NCI-H1105 treated with DMSO at 0.1 percent for 48 hours (cell line): ENCODE results near the gene KCNQ1OT1.
A peak's percentile ranks its signal among the peaks of the same experiment; 100 is the strongest.

ENCODE experiments used
- DNase-seq: peaks from one replicate; lab custom pipeline; 2025; lab: John Stamatoyannopoulos, UW

The KCNQ1OT1 gene

GRCh38 chr11:2702771-2703362 is 3.1 kb upstream of the KCNQ1OT1 start:
- DNase-seq, result no peak

DNA sequence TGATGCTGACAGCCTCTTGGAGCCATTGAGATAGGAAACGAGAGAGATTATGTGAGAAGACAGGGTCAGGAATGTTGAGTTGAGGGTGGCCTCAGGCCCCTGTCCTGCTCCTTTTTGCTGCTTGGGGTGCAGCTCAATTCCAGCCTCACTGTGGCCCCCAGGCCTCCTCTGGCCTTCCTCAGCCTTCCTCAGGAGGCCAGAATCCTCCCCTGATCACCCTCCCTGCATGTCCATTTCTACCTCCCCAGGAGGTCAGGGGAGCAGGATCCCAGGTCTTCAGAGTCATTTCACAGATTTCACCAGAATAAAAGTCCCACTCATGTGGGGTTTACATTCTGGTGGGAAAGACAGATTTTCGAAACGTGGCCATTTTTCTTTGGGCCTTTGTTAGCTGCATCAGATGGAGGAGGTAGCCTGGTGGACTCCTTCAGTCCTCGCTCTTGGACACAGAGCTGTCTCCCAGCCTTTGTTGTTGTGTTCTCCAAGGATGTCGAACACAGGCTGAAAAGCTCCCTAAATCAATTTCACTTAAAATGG is 2.2 kb upstream of the KCNQ1OT1 start:
- no peak for DNase-seq

GRCh38 chr11:2701230-2701629 is 1.4 kb upstream of the KCNQ1OT1 start:
- no peak for DNase-seq

DNA sequence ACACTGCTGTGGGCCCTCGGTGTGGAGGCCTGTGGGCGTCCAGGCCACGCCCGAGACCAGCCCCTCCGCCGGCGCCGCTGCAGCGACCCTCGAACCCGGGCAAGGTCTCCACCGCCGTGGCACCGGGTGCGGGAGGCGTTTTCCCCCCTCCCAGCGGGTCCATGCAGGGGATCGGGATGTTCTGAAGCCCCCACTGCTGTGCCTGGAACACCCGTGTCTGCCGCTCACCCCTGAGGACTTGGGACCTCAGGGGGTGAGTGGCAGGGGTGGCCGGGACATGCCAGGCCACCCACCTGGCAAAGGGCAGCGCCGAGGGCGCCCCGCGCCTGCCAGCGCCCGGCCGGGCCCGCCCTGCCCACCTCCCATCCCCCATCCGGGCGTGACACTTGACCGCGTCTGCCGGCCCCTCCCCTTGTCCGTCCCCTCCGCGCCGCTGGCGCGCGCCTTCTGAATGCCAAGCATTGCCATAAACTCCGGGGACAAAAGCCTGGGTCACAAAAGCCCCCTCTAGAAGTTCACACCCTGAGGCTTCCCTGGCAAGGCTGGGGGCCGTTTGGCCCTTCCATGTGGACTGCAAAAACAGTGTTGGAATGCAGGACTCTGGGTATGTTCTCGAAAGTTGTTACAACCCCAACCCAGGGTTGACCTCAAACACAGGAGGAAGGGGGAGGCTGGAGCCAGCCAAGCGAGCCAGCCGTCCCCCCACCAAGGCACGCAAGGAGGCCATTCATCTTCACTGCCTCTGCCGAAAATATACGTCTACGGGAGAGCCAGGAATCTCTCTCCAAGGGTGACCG is 819 bp upstream of the KCNQ1OT1 start:
- DNase-seq, result peak; percentile 26

GRCh38 chr11:2699185-2699530 is 636 bp downstream of the KCNQ1OT1 start:
- DNase-seq, result no peak

GRCh38 chr11:2698386-2699184 is 1.2 kb downstream of the KCNQ1OT1 start:
- no peak for DNase-seq

- DNase-seq, result no peak
Observed at GRCh38 chr11:2697866-2698265, 1.9 kb downstream of the KCNQ1OT1 start.

- DNase-seq, result no peak
Observed at GRCh38 chr11:2696455-2696854, 3.3 kb downstream of the KCNQ1OT1 start.

DNA sequence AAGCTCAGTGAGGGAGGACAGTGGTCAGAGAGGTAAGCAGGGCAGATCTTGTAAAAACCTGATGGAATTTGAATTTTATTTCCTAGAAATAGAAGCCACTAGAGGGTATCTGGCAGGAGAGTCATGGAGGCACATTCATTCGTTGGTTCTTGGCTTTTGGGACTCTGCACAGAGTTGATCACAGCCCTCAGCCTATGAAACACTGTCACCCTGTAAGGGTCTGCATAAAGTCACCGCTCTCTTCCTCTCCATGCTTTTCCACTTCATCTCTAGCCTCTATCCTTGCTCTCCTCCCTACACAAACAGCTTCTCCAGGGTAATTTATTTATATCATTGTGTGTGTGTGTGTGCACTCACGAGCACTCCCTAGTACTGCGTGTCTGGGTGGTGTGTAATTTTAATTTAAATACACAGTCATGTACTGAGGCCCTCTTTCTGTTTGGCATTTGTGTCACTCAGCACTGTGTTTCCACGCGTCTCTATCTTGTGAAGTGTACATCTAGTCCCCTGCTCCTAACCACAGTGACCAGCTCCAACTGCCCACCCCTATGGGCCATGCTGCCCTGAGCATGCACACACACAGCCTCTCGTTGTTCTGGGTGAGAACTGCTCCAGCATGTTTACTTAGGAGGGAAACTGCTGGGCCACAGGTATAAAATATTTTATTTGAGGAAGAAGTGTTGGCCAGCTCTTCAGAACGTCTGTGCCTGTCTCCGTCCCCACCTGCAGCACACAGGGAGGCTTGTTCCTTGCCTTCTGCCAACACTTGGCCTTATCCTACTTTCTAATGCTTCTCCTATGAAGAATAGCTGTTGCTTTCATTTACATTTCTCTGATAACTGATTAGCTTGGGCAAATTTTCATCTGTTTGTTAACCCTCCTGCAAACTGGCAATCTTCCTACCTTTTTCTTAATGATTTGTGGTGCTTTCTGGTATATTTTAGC is 4.5 kb downstream of the KCNQ1OT1 start:
- no peak for DNase-seq

DNA sequence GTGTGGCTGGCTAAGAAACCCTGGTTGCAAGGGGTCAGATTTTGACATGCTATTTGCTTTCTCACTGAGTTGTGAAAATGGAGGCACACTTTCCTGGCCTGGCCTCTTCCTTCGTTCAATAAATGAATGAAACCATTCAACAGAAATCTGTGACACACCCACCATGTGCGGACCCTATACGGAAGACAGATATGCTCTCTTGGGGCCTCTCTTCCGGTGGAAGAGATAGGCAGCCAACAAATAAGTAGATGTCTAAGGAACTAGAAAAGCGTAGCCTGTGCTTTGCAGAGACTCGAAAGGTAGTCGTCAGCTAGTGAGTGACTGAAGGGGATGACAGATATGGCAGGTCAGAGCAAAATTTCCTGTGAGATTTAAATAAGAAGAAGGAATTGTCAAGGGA is 5.3 kb downstream of the KCNQ1OT1 start:
- no peak for DNase-seq

- no peak for DNase-seq
Observed at GRCh38 chr11:2693271-2694261, 6.2 kb downstream of the KCNQ1OT1 start.

DNA sequence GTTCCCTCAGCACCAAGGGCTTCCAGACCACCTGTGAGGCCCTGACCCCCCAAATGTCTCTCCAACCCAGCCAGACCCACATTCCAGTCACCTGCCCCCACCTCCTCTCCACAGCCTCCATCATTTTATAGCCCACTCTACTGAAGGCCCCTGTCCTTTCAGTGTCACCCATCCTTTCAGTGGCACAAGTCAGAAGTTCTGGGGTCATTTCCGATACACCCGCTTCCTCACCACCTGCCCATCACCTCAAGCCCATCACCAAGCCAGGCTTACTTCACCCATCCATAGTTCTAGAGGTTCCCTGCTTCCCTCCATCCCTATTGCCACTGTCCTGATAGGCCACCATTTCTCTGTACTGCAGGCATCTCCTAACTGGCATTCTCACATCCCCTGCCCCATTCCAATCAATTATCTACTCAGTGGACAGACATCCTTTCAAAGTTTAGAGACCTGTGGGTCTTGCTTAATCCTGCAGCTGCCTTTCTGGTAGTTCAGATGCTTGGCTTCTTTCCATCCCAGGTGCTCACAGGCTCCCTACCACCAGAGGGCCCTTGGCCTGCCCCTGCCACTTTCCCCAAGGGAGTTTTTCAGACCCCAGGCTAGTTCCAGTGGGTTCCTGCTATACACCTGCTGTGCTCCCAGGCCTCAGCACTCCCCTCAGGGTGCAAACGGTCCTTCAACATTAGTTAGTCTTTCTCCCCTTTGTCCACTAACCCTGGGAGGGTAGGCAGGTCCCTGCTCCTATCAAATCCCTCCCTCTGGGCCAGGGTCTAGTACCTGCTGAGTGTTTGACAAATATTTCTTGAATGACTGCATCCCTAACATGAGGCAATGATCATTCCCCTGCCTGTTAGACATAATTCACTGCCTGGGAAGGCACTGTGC is 7.6 kb downstream of the KCNQ1OT1 start:
- DNase-seq, result peak; percentile 76

DNA sequence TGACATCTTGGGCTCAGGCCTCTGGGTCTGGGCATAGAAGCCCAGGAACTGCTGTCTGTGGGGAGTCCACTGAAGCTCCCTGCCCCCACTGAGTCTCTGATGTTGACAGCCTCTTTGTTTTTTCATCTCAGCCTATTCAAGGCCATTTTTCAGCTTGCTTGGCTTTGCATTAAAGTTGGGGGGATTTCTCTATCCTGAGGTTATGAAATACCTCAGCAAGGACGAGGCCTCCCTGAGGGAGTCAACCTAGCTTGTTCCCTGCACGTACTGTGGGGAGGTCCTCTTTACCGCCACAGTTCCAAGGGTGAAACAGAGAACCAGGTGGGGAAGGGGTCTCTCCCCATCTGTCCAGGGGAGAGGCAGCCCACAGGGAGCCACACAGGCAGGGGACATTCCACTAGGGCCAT is 8.4 kb downstream of the KCNQ1OT1 start:
- no peak for DNase-seq

DNA sequence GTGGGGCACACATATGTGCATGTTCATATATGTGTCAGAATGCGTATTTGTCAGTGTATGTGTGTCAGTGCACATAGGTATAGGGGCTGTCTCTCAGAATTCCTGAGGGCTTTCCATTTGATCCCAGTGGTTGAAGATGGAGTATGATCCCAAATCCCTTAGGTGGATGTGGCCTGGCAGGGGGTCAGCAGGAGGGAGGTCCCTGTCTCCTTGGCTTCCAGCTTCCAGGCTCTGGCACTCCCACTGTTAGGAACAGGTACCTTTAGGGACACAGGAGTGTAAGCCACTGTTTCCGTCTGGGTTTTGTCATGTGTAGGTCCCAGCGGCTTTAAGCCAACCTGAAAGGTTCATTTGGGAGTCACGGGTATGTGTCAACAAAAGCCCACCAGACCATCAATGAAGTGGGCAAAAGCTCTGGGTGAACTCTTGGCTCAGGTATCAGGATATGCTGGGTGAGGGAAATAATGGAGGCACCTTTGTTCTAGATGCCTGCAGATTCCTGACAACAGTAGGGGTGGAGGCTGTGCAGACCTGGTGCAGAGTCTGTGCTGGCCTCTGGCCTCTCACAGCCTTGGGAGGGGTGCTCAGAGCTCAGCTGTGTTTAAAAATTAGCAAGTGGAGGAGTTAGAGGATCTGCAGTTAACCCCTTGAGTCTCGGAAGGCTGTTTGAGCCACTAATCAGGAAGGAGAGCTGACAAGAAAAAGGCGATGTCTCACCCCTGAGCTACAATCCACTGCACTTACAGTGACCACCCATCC is 9.0 kb downstream of the KCNQ1OT1 start:
- DNase-seq, result no peak

DNA sequence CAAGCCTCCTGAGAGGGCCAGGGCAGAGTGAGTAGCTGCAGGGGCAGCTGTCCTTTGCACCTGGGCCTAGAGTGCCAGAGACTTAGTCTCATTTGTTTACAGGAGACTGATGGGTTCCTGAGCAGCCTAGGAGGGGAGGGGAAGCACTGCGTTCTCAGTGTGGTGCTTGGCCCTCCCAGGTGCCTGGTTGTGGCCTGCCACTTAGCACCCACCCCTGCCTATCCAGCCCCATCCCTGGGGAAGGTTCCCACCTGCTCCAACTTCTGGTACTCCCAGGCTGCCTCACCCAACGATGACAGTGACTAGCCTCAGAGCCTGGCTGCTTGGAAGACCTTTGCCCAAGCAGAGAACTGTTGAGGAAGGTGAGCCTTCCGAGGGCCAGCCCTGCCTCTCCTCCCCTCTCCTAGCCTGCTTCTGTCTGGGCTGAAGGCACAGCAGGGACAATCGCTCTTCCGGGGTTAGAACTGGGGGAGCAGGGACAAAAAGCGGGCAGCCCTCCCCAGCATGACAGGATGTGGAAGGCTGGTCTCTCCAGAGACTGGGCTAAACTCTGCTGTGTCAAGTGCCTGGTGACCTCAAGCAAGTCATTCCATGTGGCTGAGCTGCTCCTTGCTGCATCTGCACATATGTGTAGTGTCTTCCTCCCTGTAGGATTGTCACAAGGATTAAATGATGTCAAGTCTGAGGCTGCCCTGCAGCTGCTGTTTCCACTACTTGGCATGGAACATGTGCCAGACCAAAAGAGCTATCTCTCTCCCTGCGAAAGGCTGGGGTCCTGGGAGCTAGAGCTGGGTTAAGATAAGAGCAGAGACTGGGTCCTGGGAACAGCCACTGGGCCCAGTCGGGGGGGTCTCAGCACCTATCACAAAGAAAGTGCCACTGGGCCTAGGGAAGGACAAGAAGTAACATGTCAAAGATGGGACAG is 9.9 kb downstream of the KCNQ1OT1 start:
- no peak for DNase-seq

- no peak for DNase-seq
Observed at GRCh38 chr11:2688381-2689231, 11.2 kb downstream of the KCNQ1OT1 start.

- DNase-seq, result no peak
Observed at GRCh38 chr11:2687782-2688191, 12.0 kb downstream of the KCNQ1OT1 start.
